Neutrophil (primary cell): ENCODE data around the gene SETD7.

Experiments
- H3K27ac ChIP-seq: fragments of 200-600 bp; sonication (generic); 2 replicates; pipeline ENCODE4 v1.5.1; 2016; ENCODE audit warnings: mild to moderate bottlenecking, moderate library complexity
- H3K27me3 ChIP-seq: fragments of 200-600 bp; sonication (generic); 2 replicates; pipeline ENCODE4 v1.6.0; 2016; ENCODE audit warnings: mild to moderate bottlenecking
- H3K36me3 ChIP-seq: fragments of 200-600 bp; sonication (generic); 2 replicates; pipeline ENCODE4 v1.5.1; 2017
- H3K4me1 ChIP-seq, 2 experiments: fragments of 200-600 bp in 1 of 2; sonication (generic) in 1 of 2; 1 replicate in 1 of 2; 2 replicates in 1 of 2; pipeline versions ENCODE4 v1.5.1 to v1.6.1; 2013 to 2016; ENCODE audit warnings: low read depth in 1 of 2, low read length in 1 of 2, mild to moderate bottlenecking in 1 of 2, moderate library complexity in 1 of 2; ENCODE audit not compliant: control insufficient read depth in 1 of 2, insufficient read depth in 1 of 2
- H3K4me3 ChIP-seq, 2 experiments: fragments of 200-600 bp in 1 of 2; sonication (generic) in 1 of 2; 1 replicate in 1 of 2; 2 replicates in 1 of 2; pipeline ENCODE4 v1.5.1; 2013 to 2016; ENCODE audit warnings: low read depth in 1 of 2, low read length in 1 of 2, mild to moderate bottlenecking in 1 of 2, moderate library complexity in 1 of 2
- H3K9me3 ChIP-seq: fragments of 200-600 bp; sonication (generic); 2 replicates; pipeline ENCODE4 v1.5.1; 2016
- CTCF ChIP-seq: fragments of 200-600 bp; sonication (generic); IDR thresholded peaks from 2 replicates; pipeline ENCODE4 v1.5.1; 2016; ENCODE audit warnings: antibody characterized with exemption

The SETD7 gene

GRCh38 chr4:139499186-139499585, 56.8 kb downstream of the SETD7 start:
- TF ChIP-seq CTCF, result no peak
- Histone ChIP-seq H3K4me3 (no peak overlapping the region), H3K4me1 (no peaks in the 10 kb centered on the region), H3K27ac (no peak overlapping the region), H3K9me3 (no peaks in the 10 kb centered on the region), H3K27me3 (no peaks in the 10 kb centered on the region), H3K36me3 (no peaks in the 10 kb centered on the region)

DNA sequence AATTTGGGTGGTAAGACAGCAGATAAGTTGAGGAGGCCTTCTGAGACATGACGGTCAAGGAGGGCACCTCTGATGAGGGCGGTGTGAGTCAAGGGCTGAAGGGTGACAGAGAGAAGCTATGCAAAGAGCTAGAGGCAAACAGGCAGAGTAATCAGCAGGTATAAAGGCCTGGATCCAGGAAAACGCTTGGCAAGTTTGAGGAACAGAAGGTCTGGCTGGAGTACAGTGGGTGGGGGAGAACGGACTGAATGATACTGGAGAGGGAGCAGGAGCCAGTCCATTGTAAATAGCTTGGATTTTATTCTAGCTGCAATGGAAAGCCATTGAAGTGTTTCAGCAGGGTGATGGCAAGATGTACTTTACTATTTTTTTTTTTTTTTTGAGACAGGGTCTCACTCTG, 62.8 kb downstream of the SETD7 start:
- no peak for TF ChIP-seq CTCF
- no peaks in the 10 kb centered on the region for H3K9me3 ChIP-seq
- no peaks in the 10 kb centered on the region for H3K36me3 ChIP-seq
- no peaks in the 10 kb centered on the region for H3K4me1 ChIP-seq
- no peak overlapping the region for H3K4me3 ChIP-seq
- H3K27ac ChIP-seq, result no peak overlapping the region
- H3K27me3 ChIP-seq, result no peaks in the 10 kb centered on the region

GRCh38 chr4:139492429-139492828, 63.6 kb downstream of the SETD7 start:
- no peaks in the 10 kb centered on the region for H3K9me3 ChIP-seq
- TF ChIP-seq CTCF, result no peak
- no peaks in the 10 kb centered on the region for H3K4me1 ChIP-seq
- H3K27ac ChIP-seq, result no peak overlapping the region
- H3K27me3 ChIP-seq, result no peaks in the 10 kb centered on the region
- no peak overlapping the region for H3K4me3 ChIP-seq
- no peaks in the 10 kb centered on the region for H3K36me3 ChIP-seq

- Histone ChIP-seq H3K9me3 (no peaks in the 10 kb centered on the region), H3K4me3 (no peak overlapping the region), H3K27me3 (no peaks in the 10 kb centered on the region), H3K4me1 (peaks cover 0 to 4% of the 10 kb centered on the region in 2 experiments), H3K27ac (no peak overlapping the region), H3K36me3 (no peaks in the 10 kb centered on the region)
- no peak for TF ChIP-seq CTCF
Observed at GRCh38 chr4:139489638-139490037, 66.4 kb downstream of the SETD7 start.

GRCh38 chr4:139488442-139488841, 67.6 kb downstream of the SETD7 start:
- Histone ChIP-seq H3K4me1 (peaks cover 0 to 10% of the 10 kb centered on the region in 2 experiments), H3K36me3 (no peaks in the 10 kb centered on the region), H3K27ac (no peak overlapping the region), H3K9me3 (no peaks in the 10 kb centered on the region), H3K4me3 (no peak overlapping the region), H3K27me3 (no peaks in the 10 kb centered on the region)
- TF ChIP-seq CTCF, result no peak

GRCh38 chr4:139484783-139485311, 71.2 kb downstream of the SETD7 start:
- Histone ChIP-seq H3K36me3 (no peaks in the 10 kb centered on the region), H3K27ac (no peak overlapping the region), H3K4me1 (peaks cover 0 to 10% of the 10 kb centered on the region in 2 experiments), H3K27me3 (no peaks in the 10 kb centered on the region), H3K9me3 (no peaks in the 10 kb centered on the region), H3K4me3 (no peak overlapping the region)
- TF ChIP-seq CTCF, result no peak
